Measurements from ENCODE around the gene FBLN2. TPM values are rescaled to one million over a fixed set of nuclear protein-coding genes. Genes with fewer than 3 reads are reported as not detected.

FBLN2 gene
- total and polyA plus RNA-seq, 10 of the 15 experiments (the other 5 are each of a cell fraction or from before 2014, with no cell fraction given), result 0.03 to 0.41 (median 0.12) TPM; not detected in 2

DNA sequence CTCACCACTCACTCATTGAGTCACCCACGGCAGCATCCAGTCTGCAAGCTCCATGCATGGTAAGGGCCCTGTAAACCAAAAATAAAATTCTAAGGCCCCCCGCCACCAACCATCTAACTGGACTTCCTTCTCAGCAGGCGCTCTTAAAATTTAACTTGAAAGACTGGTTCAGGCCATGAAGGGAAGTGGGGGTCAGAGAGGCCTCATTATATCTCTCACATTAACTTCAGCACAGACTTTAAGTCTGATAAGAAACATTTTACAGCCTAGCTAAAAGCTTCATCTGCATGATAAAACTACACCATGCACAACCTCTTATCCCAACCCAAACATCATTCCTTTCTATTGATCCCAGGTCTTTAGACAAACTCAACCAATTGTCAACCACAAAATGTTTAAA is 38.5 kb downstream of the FBLN2 start:
- H4K20me1 ChIP-seq (ENCODE audit: control insufficient read depth, insufficient read depth), result no peaks in the 10 kb centered on the region
- no peaks in the 10 kb centered on the region; a peak in 2 of 4 replicates for H3K27me3 ChIP-seq (replicated peaks in 1 of 2; ENCODE audit: control insufficient read depth in 2 of 2, insufficient read depth in 2 of 2, low read length in 1 of 2)
- POLR2A ChIA-PET, result no interaction called here
- no peak overlapping the region for H2AFZ ChIP-seq (ENCODE audit: control insufficient read depth, low read depth, low read length)
- no peaks in the 10 kb centered on the region for H3K9me3 ChIP-seq (replicated peaks; ENCODE audit: control insufficient read depth, insufficient read depth, low read length)
- SMC1A ChIA-PET (ENCODE audit: uncharacterized antibody, unreplicated experiment), result no interaction called here
- in situ Hi-C loops (cut with MboI) (no loop called here), intact Hi-C loops (cut with micrococcal nuclease; ENCODE audit: unreplicated experiment) (no loop called here)
- no peak overlapping the region for H3K4me3 ChIP-seq
- no peak overlapping the region for H3K27ac ChIP-seq (ENCODE audit: control insufficient read depth, insufficient read depth)
- DNase-seq (ENCODE audit: low read depth, low spot score) (no peak), ATAC-seq (no peak), FAIRE-seq (no peak)
- CTCF ChIA-PET, result no interaction called here
- H3K79me2 ChIP-seq (ENCODE audit: control insufficient read depth, insufficient read depth, low read length), result no peaks in the 10 kb centered on the region
- H3K36me3 ChIP-seq (ENCODE audit: control insufficient read depth in 2 of 2, insufficient read depth in 2 of 2, low read length in 1 of 2), result no peaks in the 10 kb centered on the region
- no peak overlapping the region for H3K9ac ChIP-seq (ENCODE audit: control insufficient read depth, insufficient read depth, low read length)
- RAD21 ChIA-PET (ENCODE audit: unreplicated experiment), result no interaction called here
- H3K4me2 ChIP-seq (ENCODE audit: control insufficient read depth, insufficient read depth), result no peak overlapping the region
- no peaks in the 10 kb centered on the region for H3K4me1 ChIP-seq (ENCODE audit: control insufficient read depth, insufficient read depth, low read length)
- no peak for TF ChIP-seq CBX3 (IDR thresholded peaks at IDR 0.05; ENCODE audit: borderline replicate concordance, low read depth)
- TF ChIP-seq STAT1 (conservative IDR thresholded peaks at IDR 0.05), result no peak
- no peak for TF ChIP-seq ZBTB11 (CRISPR knock-in tag; IDR thresholded peaks at IDR 0.05)
- TF ChIP-seq SPI1 (IDR thresholded peaks at IDR 0.05; ENCODE audit: borderline replicate concordance, insufficient read depth, low read depth, low read length), result no peak
- TF ChIP-seq ZBED1 (IDR thresholded peaks at IDR 0.05; ENCODE audit: borderline replicate concordance), result no peak
- WGBS (ENCODE audit: insufficient coverage, insufficient replicate concordance, low lambda C conversion rate, missing lambda C conversion rate), result 41% methylated on average over 3 of the region's 3 CpGs
- no TSS peak for BruUV-seq (replicated peaks)

All from GM12878 (cell line).